Fibroblast of villous mesenchyme (primary cell): ENCODE results near the gene NME4. TPM values are rescaled to one million over a fixed set of nuclear protein-coding genes. Genes with fewer than 3 reads are reported as not detected.

Experiments
- DNase-seq: peaks from one replicate; pipeline ENCODE4 v3.0.0-alpha.2; 2010; ENCODE audit warnings: low read depth
- H3K4me3 ChIP-seq: 2 replicates; pipeline ENCODE4 v1.5.1; 2011; ENCODE audit warnings: low read depth, mild to moderate bottlenecking, low read length
- total RNA-seq: library from RNA; depleted of rRNA; stranded (reverse); fragments of >200 nt; gene quantifications from 2 replicates; pipeline ENCODE4 v1.2.3, GENCODE V29; 2012
- TF ChIP-seq, protein P1 (sequence below): IDR thresholded peaks from 2 replicates; pipeline ENCODE4 v1.5.1; 2012; ENCODE audit warnings: low read depth, mild to moderate bottlenecking, low read length; ENCODE audit not compliant: insufficient read depth

NME4 gene
- total RNA-seq, 1 donor = 126 TPM

DNA sequence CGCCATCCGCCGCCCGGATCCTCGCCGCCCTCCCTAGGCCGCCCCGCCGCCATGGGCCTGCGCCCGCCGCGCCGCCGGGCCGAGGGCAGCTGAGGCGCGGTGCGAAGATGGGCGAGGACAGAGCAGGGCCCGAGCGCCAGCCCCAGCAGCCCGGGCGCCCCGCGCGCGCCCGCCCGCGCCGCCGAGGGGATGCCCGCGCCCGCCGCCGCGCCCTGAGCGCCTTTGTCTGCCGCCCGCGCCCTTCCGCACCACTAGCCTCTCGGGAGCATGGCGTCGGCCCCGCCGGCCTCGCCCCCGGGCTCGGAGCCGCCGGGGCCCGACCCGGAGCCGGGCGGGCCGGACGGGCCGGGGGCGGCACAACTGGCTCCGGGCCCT lies 28.7 kb downstream of the NME4 start:
- no peak for DNase-seq
- H3K4me3 ChIP-seq = peak overlapping the region; percentile 78
- TF ChIP-seq, protein P1, sequence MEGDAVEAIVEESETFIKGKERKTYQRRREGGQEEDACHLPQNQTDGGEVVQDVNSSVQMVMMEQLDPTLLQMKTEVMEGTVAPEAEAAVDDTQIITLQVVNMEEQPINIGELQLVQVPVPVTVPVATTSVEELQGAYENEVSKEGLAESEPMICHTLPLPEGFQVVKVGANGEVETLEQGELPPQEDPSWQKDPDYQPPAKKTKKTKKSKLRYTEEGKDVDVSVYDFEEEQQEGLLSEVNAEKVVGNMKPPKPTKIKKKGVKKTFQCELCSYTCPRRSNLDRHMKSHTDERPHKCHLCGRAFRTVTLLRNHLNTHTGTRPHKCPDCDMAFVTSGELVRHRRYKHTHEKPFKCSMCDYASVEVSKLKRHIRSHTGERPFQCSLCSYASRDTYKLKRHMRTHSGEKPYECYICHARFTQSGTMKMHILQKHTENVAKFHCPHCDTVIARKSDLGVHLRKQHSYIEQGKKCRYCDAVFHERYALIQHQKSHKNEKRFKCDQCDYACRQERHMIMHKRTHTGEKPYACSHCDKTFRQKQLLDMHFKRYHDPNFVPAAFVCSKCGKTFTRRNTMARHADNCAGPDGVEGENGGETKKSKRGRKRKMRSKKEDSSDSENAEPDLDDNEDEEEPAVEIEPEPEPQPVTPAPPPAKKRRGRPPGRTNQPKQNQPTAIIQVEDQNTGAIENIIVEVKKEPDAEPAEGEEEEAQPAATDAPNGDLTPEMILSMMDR = no peak

DNA sequence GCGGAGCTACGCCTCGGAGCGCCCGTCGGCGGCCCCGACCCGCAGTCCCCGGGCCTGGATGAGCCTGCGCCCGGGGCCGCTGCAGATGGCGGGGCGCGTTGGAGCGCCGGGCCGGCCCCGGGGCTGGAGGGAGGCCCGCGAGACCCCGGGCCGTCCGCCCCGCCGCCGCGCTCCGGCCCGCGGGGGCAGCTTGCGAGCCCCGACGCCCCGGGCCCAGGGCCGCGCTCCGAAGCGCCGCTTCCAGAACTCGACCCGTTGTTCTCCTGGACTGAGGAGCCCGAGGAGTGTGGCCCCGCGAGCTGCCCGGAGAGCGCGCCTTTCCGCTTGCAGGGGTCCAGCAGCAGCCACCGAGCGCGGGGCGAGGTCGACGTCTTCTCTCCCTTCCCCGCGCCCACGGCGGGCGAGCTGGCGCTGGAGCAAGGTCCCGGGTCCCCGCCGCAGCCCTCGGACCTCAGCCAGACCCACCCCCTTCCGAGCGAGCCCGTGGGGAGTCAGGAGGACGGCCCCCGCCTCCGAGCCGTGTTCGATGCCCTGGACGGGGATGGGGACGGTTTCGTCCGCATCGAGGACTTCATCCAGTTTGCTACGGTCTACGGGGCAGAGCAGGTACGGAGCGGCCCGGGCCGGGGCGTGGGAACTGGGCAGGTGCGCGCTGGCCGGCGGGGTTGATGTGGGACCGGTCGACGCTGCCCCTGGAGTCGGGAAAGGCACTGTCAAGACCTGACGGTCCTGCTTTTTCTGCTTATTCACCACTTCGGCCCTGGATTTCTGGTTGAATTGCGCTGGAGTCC lies 29.3 kb downstream of the NME4 start:
- TF ChIP-seq, protein P1 = no peak
- peak; percentile 17 for DNase-seq

DNA sequence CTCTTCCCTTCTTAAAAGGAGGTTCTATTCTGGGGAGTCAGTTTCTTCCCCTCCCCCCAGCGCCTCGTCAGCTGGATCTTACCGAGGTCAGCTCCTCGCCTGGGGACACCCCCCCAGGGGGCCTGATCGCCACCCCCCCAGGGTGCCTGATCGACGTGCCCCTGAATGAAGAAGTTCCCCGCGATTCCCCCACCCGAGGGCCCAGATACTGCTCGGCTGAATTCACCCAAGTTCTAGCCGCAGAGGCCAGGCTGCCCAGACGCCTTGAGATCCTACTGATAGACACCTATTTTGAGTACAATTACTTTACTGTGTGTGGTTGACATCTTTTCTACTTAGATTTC lies 29.9 kb downstream of the NME4 start:
- peak overlapping the region; percentile 78 for H3K4me3 ChIP-seq
- peak; percentile 23 for DNase-seq

More for the DNA sequence above, 29.3 kb downstream of the NME4 start:
- peak overlapping the region; percentile 78 for H3K4me3 ChIP-seq

DNA sequence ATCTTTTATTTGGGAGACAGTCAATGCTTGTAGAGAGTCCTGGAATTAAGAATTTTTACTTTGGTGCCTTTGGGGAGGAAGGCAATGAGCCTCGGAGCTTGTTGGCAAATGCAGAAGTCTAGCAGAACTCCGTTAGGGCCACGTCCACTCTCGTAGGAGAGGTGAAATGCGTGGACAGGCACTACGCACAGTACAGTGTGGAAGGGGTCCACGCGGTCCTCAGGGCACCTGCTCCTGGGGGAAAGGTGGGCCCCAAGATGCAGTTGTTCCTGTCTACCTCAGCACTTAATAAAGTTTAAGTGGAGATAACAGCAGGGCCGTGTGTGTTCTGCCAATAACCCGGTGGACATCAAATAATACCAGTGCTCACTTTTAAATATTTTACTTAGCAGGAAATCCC lies 30.3 kb downstream of the NME4 start:
- TF ChIP-seq, protein P1 = no peak
- no peak for DNase-seq
- peak overlapping the region; percentile 78 for H3K4me3 ChIP-seq

More for the DNA sequence above, 29.9 kb downstream of the NME4 start:
- TF ChIP-seq, protein P1 = no peak

DNA sequence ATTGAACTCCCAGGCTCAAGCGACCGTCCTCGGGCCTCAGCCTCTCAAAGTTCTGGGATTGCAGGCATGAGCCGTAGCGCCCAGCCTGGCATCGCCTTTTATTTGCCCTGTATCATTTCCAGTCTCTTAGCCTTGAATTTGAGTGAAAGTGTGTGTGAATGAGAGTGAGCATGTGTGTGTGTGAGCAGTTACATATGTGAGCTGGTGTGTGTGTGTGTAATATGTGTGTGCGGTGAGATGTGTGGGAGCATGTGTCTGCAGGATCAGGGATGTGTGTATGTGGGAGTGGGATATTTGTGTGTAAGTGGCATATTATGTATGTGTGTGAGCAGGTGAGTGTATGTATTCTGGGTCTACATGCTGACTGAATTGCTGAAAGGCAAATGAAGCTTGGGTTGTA lies 33.9 kb downstream of the NME4 start:
- TF ChIP-seq, protein P1 = no peak
- no peak for DNase-seq
- no peak overlapping the region for H3K4me3 ChIP-seq

DNA sequence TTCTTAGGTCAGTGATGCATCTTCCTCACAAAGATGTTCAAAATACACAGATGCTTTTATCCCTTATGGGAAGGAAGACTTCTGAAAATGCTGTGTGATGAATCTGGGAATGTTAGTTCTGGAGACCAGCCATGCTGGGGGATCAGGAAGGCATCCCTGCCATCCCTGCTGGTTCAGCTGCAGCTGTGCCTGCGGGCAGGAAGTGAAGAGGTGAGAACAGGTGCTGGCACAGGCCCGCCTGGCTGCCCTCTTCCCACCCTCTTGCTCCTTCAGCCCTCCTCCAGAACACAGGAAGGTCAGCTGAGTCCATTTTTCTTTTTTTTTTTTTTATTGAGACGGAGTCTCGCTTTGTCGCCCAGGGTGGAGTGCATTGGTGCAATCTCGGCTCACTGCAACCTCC lies 43.6 kb downstream of the NME4 start:
- DNase-seq = no peak
- TF ChIP-seq, protein P1 = no peak
- H3K4me3 ChIP-seq = no peak overlapping the region

DNA sequence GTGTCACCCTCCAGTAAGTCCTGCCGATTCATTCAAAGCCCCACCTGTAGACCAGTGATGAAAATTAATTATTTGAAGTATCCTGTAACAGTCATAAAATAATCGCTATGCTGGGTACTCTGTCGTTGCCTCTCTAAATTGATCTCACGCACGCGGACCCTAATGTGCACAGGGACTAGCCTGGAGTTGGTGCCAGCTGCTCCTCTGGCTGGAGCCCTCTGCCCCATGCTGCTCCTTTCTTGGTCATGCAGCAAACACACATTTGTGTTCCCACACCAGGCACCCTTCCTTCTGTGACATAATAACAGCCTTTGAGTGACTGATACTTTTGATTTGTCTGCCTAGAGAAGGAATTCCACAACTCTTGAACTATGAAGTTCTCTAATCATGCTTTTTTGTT lies 44.4 kb downstream of the NME4 start:
- TF ChIP-seq, protein P1 = no peak
- no peak for DNase-seq
- H3K4me3 ChIP-seq = no peak overlapping the region
